NOMO-1 treated with dmso at 0.1 percent for 144 hours (cell line): ENCODE measurements around the gene KRT31.
"Not testable (repeated sequence)": the region's sequence is repeated elsewhere in the genome, so short reads cannot be mapped to it uniquely, and the experiment has no call there.

Source experiments
- DNase-seq: peaks from one replicate; lab custom pipeline; 2025; ENCODE audit not compliant: unreplicated experiment; lab: John Stamatoyannopoulos, UW

KRT31 gene

GRCh38 chr17:41347869-41348760, 49.3 kb downstream of the KRT31 start:
- DNase-seq = no peak

GRCh38 chr17:41346421-41346820, 51.0 kb downstream of the KRT31 start:
- DNase-seq = not testable (repeated sequence)

GRCh38 chr17:41345992-41346391, 51.4 kb downstream of the KRT31 start:
- DNase-seq = no peak
